ENCODE data around the gene DYNLT1.

DNA sequence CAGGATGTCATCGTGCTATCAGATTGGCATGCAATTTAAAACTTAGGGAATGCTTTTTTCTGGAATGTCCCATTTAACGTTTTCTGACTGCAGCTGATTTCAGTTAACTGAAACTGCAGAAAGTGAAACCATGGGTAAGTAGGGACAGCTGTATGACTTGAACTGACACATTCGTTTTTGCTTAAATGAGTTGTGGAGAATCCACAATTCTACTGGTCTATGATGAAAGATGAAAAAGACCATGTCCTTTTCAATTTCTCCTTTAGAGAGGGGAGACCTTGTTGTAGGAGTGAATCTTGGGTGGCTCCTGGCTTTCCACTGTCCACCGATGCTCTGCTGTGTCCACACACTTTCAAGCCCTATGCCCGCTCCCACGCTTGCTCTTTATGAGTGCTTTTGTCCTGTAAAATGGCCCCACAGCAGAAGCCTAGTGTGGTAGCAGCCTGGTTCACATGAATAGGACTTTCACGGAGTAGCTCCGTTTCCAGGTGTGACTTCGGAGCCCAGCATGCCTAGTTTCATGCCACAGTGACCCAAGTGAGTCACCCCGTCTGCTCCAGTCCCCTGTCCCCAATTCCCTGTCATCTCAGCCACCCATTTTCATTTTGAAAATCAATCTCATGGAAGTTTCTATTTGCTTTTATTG lies 21.9 kb downstream of the DYNLT1 start:
- TF ChIP-seq, protein P1, sequence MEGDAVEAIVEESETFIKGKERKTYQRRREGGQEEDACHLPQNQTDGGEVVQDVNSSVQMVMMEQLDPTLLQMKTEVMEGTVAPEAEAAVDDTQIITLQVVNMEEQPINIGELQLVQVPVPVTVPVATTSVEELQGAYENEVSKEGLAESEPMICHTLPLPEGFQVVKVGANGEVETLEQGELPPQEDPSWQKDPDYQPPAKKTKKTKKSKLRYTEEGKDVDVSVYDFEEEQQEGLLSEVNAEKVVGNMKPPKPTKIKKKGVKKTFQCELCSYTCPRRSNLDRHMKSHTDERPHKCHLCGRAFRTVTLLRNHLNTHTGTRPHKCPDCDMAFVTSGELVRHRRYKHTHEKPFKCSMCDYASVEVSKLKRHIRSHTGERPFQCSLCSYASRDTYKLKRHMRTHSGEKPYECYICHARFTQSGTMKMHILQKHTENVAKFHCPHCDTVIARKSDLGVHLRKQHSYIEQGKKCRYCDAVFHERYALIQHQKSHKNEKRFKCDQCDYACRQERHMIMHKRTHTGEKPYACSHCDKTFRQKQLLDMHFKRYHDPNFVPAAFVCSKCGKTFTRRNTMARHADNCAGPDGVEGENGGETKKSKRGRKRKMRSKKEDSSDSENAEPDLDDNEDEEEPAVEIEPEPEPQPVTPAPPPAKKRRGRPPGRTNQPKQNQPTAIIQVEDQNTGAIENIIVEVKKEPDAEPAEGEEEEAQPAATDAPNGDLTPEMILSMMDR (IDR thresholded peaks at IDR 0.05), result no peak
- TF ChIP-seq POLR2A (IDR thresholded peaks at IDR 0.05), result no peak

Measured in testis (tissue), 2 donors.